NCI-H2196 (cell line): Measurements from ENCODE around the gene CEP192.
"Not testable (repeated sequence)": the region's sequence is repeated elsewhere in the genome, so short reads cannot be mapped to it uniquely, and the experiment has no call there.

Experiments used
- DNase-seq: peaks from one replicate; lab custom pipeline; 2025; ENCODE audit not compliant: unreplicated experiment; lab: John Stamatoyannopoulos, UW

The CEP192 gene

DNA sequence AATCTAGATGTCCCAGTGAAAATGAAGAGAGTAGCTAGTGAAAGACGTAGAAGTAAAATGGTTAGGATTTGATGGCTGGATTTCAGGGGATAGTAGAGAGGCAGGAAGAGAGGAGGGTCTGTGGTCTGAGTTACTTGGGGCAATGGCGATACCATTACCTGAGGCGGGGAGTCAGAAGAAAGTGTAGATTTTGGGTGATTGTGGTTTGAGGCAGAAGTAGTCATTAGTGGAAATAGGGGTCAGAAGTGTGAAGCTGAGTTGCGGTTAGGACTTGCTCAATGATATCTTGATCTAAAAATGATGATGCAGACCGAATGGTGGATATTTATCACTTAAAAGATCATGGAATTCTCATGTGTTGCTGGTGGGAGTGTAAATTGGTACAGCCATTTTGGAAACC is 41.0 kb downstream of the CEP192 start:
- no peak for DNase-seq

DNA sequence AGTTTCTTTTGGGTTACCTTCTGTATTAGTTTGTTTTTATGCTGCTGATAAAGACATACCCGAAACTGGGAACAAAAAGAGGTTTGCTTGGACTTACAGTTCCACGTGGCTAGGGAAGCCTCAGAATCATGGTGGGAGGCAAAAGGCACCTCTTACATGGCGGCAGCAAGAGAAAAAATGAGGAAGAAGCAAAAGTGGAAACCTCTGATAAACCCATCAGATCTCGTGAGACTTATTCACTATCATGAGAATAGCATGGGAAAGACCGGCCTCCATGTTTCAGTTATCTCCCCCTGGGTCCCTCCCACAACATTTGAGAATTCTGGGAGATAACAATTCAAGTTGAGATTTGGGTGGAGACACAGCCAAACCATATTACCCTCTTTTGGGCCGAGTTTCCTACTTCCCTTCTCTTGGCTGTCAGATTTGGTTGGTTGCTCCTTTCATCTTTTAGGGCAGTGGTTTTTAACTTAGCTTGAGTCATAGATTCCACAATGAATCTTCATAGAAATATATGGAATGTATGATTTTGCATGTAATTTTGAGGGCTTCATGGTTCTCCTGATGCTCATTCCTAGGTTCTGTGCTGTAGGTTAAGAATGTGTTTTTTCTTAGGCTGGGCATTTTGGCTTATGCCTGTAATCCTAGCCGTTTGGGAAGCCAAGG is 44.2 kb downstream of the CEP192 start:
- no peak for DNase-seq

DNA sequence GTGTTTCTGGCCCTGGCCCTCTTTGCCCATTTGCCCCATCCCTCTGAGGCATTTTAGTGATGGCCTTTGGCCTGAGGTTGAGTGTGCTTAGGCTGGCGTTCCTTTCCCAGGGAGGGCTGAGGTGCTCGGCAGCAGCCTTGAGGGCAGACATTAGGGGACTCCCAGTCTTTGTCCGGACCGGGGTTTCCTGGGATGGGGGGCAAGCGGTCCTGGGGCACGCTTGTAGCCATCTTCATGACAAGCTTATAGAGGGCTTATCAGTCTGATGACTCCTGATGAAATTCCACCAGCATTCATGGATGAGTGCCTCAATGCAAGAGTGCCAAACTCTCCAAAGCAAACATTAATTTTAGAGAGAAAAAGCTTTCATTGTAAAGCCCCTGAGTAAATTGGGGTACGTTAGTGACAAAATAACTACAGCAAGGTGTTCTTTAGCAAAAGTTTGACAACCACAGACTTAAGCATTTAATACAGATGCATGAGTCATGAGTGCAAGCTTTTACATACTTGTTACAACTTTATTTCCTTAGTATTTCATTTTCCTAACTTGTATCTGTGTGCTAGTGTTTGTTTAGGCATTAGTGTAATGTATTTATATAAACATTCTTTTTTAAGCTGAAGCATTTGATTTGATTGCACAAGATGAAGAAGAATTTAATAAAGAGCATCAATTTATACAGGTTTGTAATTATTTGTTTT is 45.6 kb downstream of the CEP192 start:
- no peak for DNase-seq

DNA sequence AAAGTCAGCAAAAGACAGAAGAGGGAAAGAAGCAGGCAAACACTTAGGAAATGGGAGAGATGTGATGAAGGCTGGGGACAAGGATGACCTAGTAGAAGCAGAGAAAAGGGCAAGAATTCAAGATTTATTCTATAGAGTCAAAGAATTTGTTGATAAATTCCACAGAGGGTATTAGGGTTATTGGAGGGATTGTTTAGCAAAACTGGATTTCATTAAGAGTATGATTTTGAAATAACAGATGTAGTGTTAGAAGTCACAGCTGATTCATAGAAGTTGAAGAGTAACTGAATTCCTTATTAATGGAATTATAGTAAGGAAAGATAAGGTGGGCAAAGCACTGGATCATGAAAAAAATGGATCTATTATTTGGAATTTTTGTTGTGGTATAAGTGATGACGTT is 48.6 kb downstream of the CEP192 start:
- no peak for DNase-seq

DNA sequence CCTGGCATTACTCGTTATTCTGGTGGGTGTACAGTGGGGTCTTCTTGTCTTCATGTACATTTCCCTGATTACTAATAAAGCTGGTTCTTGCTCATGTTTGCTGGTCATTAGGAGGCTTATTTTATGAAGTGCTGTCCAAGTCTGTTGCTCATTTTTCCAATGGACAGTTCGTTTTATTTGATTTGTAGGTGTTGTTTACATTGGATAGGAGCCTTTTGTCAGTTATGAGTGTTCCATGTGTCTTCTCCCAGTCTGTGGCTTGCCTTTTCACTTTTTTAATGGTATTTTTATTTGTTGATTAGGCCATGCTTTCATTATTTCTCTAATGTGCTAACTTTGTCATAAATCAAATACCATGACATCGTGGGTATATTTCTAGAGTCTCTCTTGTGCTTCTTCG is 51.9 kb downstream of the CEP192 start:
- DNase-seq = no peak

DNA sequence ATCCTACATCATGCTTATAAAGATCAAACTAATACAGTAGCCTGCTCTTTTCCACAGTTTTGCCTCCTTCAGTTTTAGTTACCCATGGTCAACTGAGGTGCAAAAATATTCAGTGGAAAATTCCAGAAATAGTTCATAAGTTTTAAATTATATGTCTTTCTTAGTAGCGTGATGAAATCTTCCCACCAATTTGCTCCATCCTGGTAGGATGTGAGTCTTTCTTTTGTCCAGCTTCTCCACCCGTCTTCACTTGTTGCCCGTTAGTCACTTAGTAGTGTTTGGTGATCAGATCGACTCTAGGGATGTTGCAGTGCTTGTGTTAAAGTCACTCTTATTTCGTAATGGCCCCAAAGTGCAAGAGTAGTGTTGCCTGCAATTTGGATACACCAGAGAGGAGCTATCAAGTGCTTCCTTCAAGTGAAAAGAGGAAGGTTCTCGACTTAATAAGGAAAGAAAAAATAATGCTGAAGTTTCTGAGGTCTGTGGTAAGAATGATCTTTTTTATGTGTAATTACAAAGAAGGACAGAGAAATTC is 57.0 kb downstream of the CEP192 start:
- DNase-seq = no peak

DNA sequence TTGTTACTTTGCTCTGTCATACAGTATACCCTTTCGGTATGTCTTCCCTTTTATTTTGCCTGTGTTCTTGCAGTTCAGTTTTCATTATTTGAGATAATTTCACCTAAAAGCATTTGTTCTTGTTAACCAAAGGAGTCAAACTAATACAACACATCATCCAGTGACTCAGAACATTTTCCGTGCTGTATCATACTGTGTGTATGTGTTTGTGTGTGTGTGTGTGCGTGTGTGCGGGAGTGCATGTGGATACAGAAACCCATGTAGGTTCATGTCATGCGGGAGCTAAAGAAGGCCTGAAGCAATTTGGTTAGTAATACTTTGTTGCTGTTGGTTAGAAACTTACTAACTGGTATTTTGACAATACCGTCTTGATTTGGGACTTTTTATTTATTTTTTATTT is 60.0 kb downstream of the CEP192 start:
- DNase-seq = no peak

DNA sequence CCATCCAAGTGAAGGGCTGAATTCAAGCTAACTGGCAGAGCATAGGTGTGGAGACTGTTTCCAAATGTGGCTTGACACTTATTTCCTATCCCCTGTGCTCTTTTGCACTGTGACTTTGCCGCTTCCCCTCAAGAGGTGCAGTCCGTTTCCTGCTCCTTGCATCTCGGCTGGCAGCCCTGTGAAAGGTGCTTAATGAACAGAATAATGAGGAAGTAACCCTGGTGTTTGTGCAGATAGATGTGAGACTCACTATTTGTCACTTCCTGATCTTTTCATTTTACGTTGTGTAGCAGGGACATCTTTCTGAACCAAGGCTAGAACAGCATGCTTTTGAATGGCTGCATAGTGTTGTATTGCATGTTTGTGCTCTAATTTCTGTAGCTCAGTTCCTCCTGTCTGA is 60.8 kb downstream of the CEP192 start:
- no peak for DNase-seq

DNA sequence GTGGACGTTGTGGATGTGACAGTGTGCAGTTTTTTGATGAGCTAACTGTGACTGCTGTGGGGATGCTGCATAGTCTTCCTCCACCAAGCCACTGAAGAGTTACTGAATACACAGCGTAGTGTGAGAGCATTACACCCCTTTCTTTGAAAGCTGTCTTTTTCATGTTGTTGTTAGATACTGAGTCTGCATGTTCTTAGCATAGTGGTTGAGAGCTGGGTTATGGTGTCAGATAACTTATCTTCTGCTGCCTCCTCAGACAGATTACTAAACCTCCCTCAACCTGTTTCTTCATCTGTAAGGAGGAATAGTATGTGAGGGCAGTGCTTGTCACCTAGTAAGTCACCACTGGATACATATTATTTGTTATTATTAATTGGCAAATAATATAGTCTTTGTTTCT is 63.2 kb downstream of the CEP192 start:
- no peak for DNase-seq

DNA sequence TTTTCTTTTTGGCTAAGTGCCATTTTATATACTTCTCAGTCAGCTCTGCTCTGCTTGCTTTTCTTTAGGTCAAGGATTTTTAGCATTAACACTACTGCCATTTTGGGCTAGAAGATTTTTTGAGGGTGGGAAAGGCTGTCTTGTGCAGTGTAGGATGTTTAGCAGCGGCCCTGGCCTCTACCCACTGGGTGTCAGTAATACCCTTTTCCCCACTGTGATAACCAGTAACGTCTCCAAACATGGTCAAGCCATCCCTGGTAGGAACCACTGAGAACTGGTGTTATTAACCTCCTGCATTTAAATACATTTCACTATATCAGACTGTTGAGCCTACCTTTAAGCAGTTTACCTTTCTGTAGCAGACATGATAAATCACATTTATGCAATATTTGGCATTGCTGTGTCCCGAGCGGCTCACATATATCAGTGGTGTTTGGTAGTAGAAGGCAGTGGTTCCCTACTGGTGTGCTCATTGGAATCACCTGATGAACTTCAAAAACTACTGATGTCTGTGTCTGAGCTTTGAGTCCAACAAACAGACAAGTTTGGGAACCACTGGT is 70.5 kb downstream of the CEP192 start:
- no peak for DNase-seq

DNA sequence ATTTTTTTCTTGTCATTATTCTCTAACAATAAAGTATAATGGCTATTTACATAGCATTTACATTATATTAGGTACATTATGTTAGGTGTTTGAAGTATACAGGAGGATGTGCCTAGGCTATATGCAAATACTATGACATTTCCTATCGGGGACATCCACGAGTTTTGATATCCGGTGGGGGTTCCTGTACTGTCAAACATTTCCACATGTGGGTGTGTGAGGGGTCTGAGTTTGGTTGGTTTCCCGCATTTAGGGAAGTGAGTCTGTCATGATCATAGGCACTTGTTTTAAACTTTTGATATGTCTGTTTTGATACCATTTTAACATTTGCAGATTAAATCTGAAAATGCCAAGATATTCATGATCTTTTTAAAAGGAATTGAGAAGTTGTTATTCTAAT is 76.0 kb downstream of the CEP192 start:
- DNase-seq = no peak

DNA sequence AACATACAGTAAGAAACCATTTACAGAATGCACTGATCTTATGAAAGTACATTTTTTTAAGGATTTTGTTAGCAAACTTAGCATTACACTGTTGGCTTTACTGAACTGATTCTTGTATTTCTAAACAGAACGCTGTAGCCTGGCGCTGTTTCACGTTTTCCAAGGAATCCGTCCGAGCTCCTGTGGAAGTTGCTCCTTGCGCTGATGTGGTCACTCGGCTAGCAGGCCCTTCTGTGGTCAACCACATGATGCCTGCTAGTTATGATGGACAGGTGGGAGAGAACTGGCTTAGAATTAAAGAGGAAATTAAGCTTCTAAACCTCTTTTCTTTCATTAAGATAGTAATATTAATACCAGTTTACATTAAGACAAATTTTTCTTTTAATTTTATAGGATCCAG is 76.8 kb downstream of the CEP192 start:
- no peak for DNase-seq

DNA sequence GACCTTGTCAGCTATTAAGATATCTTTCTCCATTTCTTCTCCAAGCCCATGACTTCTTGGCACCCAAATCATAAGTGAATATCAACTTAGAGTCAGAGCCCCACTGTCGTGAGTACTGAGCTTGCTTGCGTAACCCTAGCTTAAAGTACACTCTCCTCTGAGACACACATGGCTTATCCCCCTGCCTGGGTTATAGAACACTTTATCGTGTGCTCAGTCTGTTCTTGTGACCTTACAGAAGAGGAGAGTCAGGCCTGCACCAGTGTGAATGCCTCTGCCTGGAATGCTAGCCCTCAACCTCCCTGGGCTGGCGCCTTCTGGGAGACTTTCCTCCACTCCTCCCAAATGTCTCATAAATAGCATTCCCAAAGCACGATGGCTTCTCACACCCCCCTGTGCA is 79.3 kb downstream of the CEP192 start:
- no peak for DNase-seq

DNA sequence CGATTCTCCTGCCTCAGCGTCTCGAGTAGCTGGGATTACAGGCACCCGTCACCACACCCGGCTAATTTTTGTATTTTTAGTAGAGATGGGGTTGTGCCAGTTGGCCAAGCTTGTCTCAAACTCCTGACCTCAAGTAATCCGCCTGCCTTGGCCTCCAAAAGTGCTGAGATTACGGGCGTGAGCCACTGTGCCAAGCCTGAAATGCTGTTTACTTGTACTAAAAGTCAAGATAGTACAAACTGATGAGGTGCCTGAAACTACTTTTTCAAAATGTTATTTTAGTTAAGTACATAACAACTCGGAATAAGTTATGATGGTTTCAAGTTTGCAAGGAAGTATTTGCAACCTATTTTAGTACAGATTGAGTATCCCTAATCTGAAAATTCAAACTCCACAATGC is 85.7 kb downstream of the CEP192 start:
- no peak for DNase-seq

DNA sequence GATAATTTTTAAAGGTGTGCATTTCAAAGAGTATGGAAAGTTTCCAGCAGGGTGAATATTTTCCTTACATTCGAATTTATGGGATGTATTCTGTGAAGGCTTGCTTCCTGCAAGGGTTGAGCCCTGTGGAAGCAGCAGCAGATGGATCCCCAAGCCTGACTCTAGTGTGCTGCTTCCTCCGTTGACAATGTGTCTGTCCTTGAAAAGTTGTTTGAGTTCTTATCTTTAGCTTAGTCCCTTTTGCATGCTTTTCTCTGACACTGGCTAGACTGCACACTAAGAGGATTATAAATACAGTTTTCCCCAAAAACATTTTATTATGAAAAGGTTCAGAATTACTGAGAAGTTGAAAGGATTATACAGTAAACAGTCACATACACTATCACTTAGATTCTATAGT is 86.3 kb downstream of the CEP192 start:
- DNase-seq = no peak

DNA sequence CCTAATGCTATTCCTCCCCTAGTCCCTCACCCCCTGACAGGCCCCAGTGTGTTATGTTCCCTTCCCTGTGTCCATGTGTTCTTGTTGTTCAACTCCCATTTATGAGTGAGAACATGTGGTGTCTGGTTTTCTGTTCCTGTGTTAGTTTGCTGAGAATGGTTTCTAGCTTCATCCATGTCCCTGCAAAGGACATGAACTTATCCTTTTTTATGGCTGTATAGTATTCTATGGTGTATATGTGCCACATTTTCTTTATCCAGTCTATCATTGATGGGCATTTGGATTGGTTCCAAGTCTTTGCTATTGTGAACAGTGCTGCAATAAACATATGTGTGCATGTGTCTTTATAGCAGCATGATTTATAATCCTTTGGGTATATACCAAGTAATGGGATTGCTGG is 86.9 kb downstream of the CEP192 start:
- not testable (repeated sequence) for DNase-seq

DNA sequence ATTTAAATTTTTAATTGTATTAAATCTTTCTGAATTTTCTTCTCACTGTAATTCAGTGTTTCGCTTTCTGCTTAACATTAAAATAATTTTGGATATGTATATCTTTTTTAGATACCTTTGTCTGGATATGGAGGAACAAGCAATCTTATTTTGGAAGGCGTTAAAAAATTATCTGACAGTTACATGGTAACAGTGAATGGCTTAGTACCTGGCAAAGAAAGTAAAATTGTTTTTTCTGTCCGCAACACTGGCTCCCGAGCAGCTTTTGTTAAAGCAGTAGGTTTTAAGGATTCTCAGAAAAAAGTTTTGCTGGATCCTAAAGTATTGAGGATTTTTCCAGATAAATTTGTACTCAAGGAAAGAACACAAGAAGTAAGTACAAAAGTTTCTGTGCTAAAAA is 95.7 kb downstream of the CEP192 start:
- DNase-seq = no peak

DNA sequence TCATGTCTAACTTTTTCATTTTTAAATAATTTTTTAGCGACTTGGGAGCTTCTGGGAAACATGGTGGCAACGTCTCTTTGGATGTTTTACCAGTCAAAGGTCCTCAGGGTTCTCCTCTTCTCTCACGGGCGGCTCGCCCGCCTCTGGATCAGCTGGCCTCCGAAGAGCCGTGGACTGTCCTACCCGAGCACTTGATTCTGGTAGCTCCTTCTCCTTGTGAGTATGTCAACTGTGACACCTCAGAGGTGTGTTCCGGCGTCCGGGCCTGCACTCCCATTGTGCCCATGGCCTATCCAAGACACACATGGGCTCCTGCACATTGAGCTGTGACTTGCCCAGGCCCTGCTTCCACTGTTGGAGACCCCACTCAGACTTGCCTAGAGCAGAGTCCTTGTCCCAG is 104.3 kb downstream of the CEP192 start:
- no peak for DNase-seq

DNA sequence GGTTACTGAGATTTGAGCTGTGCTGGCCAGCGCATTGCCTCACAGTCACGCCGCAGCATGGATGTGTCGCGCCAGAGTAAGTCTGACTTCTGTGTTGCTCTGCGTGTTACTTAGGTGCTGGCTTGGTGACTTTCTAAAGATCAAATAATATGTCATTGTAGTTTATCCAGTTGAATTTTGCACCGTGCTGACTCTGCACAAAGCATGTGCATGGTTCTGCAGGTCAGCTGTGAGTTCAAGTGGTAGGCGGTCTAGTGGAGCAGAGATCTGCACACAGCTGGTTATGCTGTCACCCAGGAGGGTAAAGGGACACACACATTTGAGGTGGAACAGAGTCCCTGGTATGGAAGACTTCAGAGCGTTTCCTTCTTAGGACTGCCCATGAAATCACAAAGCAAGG is 105.1 kb downstream of the CEP192 start:
- no peak for DNase-seq

DNA sequence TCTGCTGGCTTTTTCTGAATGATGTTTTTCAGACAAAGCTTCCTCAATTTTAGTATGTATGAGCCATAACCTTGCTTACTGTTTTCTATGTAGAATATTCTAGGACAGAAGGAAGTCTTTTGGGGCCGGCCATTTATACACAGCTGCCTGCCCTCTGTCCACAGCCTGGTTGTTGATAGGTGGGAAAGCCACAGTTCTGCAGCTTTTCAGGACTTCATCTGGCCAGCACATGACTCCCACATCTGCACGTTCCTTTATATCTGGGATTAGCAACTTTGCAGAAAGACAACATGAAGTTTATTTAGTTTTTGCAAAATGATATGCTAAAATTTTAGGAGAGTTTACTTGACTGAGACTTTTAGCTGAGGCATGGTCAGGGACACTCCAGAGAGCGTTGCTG is 105.6 kb downstream of the CEP192 start:
- no peak for DNase-seq

DNA sequence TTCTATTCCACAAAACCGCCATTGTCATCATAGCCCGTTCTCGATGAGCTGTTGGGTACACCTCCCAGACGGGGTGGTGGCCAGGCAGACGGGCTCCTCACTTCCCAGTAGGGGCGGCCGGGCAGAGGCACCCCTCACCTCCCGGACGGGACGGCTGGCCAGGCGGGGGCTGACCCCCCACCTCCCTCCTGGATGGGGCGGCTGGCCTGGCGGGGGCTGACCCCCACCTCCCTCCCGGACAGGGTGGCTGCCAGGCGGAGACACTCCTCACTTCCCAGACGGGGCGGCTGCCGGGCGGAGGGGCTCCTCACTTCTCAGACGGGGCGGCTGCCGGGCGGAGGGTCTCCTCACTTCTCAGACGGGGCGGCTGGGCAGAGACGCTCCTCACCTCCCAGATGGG is 106.9 kb downstream of the CEP192 start:
- not testable (repeated sequence) for DNase-seq

DNA sequence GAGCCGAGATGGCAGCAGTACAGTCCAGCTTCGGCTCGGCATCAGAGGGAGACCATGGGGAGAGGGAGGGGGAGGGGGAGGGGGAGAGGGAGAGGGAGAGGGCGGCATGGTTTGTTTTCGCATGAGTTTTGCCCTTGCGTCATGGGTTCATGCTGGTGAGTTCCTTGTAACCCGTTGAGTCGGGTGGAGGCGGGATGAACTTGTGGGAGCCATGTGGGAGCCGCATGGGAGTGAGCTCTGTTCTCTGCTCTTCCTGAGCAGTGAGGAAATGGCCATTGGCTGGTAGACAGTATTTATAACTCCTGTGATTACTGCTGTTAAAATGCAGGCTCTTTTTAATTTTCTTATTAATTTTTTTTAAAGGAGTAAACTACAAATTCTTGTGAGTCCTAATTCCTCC is 108.0 kb downstream of the CEP192 start:
- DNase-seq = no peak
